Nephron (organoid): Measurements from ENCODE around the gene HP1BP3.
A peak's percentile ranks its signal among the peaks of the same experiment; 100 is the strongest.

Experiments used
- H3K27ac Mint-ChIP-seq, 3 experiments: 2 replicates each; pipeline ENCODE4 v1.8.0; 2020; ENCODE audit warnings: mixed read lengths in 3 of 3, mild to moderate bottlenecking in 2 of 3, moderate library complexity in 1 of 3
- H3K27me3 Mint-ChIP-seq: 2 replicates; pipeline ENCODE4 v1.8.0; 2021; ENCODE audit warnings: low read depth, mild to moderate bottlenecking, moderate library complexity, mixed read lengths
- H3K36me3 Mint-ChIP-seq: 2 replicates; pipeline ENCODE4 v1.8.0; 2020; ENCODE audit warnings: low read depth, mixed read lengths
- H3K4me1 Mint-ChIP-seq: 2 replicates; pipeline ENCODE4 v1.8.0; 2020; ENCODE audit warnings: mixed read lengths
- H3K4me3 Mint-ChIP-seq, 3 experiments: 2 replicates each; pipeline ENCODE4 v1.8.0; 2020; ENCODE audit warnings: mild to moderate bottlenecking in 3 of 3, mixed read lengths in 3 of 3, moderate library complexity in 2 of 3
- H3K9me3 Mint-ChIP-seq: 2 replicates; pipeline ENCODE4 v1.8.0; 2020; ENCODE audit warnings: mixed read lengths
- CTCF ChIP-seq, 3 experiments: fragments of 200-600 bp; sonication (generic); IDR thresholded peaks; one replicate each; pipeline ENCODE4 v1.5.0; 2021; ENCODE audit warnings: antibody characterized with exemption in 3 of 3; ENCODE audit not compliant: unreplicated experiment in 3 of 3

Gene HP1BP3

DNA sequence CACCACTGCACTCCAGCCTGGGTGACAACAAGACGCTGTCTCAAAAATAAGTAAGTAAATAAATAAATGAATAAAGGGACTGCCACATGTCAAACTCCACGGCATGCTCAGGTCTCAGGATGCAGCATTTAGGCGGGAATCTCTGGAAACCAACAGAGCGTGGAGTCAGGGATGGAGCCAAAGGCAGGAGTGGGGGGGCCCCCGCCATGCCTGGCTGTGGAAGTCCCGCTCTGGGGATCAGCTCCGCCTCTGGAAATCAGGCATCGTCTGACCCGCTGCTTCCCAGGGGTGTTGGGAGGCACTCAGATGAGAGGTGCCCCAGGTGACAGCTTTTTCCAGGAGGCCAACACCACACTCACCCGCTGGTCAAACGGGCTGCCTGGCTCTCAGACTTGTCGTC lies 89.5 kb downstream of the HP1BP3 start:
- H3K36me3 Mint-ChIP-seq, result no peaks in the 10 kb centered on the region
- no peaks in the 10 kb centered on the region for H3K27me3 Mint-ChIP-seq
- peaks cover 15% of the 10 kb centered on the region for H3K4me1 Mint-ChIP-seq
- peak overlapping the region in 1 of 3 experiments; percentile 88 for H3K4me3 Mint-ChIP-seq
- peaks cover under 1% of the 10 kb centered on the region for H3K9me3 Mint-ChIP-seq
- TF ChIP-seq CTCF (IDR thresholded peaks at IDR 0.05; ENCODE audit: unreplicated experiment in 3 of 3), result no peak
- H3K27ac Mint-ChIP-seq, result no peak overlapping the region

GRCh38 chr1:20696397-20697333 lies 90.4 kb downstream of the HP1BP3 start:
- peaks cover 15% of the 10 kb centered on the region for H3K4me1 Mint-ChIP-seq
- peak overlapping the region; percentile 80 to 87 (median 83) for H3K27ac Mint-ChIP-seq
- peak; percentile 86 to 99 (median 98) for TF ChIP-seq CTCF (IDR thresholded peaks at IDR 0.05; ENCODE audit: unreplicated experiment in 3 of 3)
- peaks cover 8% of the 10 kb centered on the region for H3K9me3 Mint-ChIP-seq
- H3K27me3 Mint-ChIP-seq, result no peaks in the 10 kb centered on the region
- no peaks in the 10 kb centered on the region for H3K36me3 Mint-ChIP-seq
- peak overlapping the region; percentile 88 to 89 (median 89) for H3K4me3 Mint-ChIP-seq

DNA sequence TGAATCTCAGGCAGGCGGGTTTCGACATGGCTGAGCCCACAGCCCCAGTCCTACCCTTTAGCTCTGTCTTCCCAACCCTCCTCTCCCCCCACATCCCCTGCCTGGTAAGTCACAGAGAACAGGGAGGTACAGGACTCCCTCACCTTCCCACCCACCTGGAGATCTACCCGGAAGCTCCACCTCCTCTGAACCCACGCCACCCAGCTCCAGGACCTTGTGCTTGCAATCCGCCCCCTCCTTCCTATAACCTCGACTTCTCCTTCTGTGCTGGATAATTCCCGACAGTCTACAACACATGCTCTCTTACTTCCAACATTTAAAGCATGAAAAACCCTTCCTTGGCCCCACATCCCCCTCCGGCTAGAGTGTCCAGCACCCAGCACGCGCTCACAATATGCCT lies 91.6 kb downstream of the HP1BP3 start:
- Mint-ChIP-seq H3K27me3 (no peaks in the 10 kb centered on the region), H3K4me1 (peaks cover 13% of the 10 kb centered on the region), H3K4me3 (peak overlapping the region in 2 of 3 experiments; percentile 88 to 89), H3K27ac (peak overlapping the region in 1 of 3 experiments; percentile 6), H3K36me3 (no peaks in the 10 kb centered on the region), H3K9me3 (peaks cover 8% of the 10 kb centered on the region)
- no peak for TF ChIP-seq CTCF (IDR thresholded peaks at IDR 0.05; ENCODE audit: unreplicated experiment in 3 of 3)

DNA sequence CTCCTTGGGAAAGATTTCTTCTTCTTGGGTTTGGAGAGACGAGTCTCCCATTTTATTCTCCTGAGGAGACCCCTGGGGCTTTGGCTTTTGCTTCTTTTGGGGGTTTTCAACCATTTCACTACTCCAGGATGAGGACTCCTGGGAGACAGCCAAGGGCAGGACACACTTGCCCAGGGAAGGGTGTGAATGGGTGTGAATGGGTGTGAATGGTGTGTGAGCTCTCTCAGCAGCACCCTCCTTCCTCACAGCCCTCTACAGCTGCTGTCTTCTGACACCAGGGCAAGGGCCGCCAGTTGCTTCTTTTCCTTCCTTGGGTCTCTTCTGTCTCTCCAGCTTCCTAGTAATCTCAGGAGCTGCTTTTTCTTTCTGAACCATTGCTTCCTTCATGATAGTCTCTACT lies 93.5 kb downstream of the HP1BP3 start:
- Mint-ChIP-seq H3K27me3 (no peaks in the 10 kb centered on the region), H3K36me3 (no peaks in the 10 kb centered on the region), H3K4me1 (peaks cover 4% of the 10 kb centered on the region), H3K27ac (no peak overlapping the region), H3K9me3 (peaks cover 8% of the 10 kb centered on the region), H3K4me3 (no peak overlapping the region)
- TF ChIP-seq CTCF (IDR thresholded peaks at IDR 0.05; ENCODE audit: unreplicated experiment in 3 of 3), result no peak
